GM23248 (cell line): ENCODE results near the gene ZNF219. TPM values are rescaled to one million over a fixed set of nuclear protein-coding genes. Genes with fewer than 3 reads are reported as not detected.

Experiments used
- DNase-seq: peaks from one replicate; pipeline ENCODE4 v3.0.0-alpha.2; 2015
- H2AFZ ChIP-seq: fragments of 200-600 bp; sonication (generic); 2 replicates; pipeline ENCODE4 v1.6.1; 2016; ENCODE audit warnings: antibody characterized with exemption
- H3F3A ChIP-seq: fragments of 200-600 bp; sonication (generic); 2 replicates; pipeline ENCODE4 v1.6.1; 2016; ENCODE audit warnings: mild to moderate bottlenecking, antibody characterized with exemption, mixed run types; ENCODE audit not compliant: insufficient read depth
- H3K27ac ChIP-seq: fragments of 200-600 bp; sonication (generic); 2 replicates; pipeline ENCODE4 v1.5.1; 2016; ENCODE audit warnings: mild to moderate bottlenecking
- H3K27me3 ChIP-seq: fragments of 200-600 bp; sonication (generic); replicated peaks from 2 replicates; pipeline ENCODE4 v1.6.1; 2016; ENCODE audit warnings: mild to moderate bottlenecking; ENCODE audit not compliant: insufficient read depth
- H3K36me3 ChIP-seq: fragments of 200-600 bp; sonication (generic); 2 replicates; pipeline ENCODE4 v1.6.1; 2016; ENCODE audit warnings: low read depth, mild to moderate bottlenecking
- H3K4me1 ChIP-seq: fragments of 200-600 bp; sonication (generic); 2 replicates; pipeline ENCODE4 v1.6.1; 2016; ENCODE audit warnings: mild to moderate bottlenecking; ENCODE audit not compliant: insufficient read depth
- H3K4me2 ChIP-seq: fragments of 200-600 bp; sonication (generic); one replicate; pipeline ENCODE4 v1.6.1; 2016; ENCODE audit warnings: mild to moderate bottlenecking; ENCODE audit not compliant: unreplicated experiment
- H3K4me3 ChIP-seq: fragments of 200-600 bp; sonication (generic); 2 replicates; pipeline ENCODE4 v1.5.1; 2016; ENCODE audit warnings: mild to moderate bottlenecking
- H3K79me2 ChIP-seq: fragments of 200-600 bp; sonication (generic); 2 replicates; pipeline ENCODE4 v1.6.1; 2016; ENCODE audit warnings: mild to moderate bottlenecking; ENCODE audit not compliant: insufficient read depth
- H3K9ac ChIP-seq: fragments of 200-600 bp; sonication (generic); 2 replicates; pipeline ENCODE4 v1.6.1; 2016; ENCODE audit warnings: mild to moderate bottlenecking
- H3K9me2 ChIP-seq: fragments of 200-600 bp; sonication (generic); 2 replicates; pipeline ENCODE4 v1.6.1; 2016; ENCODE audit warnings: mixed run types, mild to moderate bottlenecking, moderate library complexity; ENCODE audit not compliant: insufficient read depth
- H3K9me3 ChIP-seq: fragments of 200-600 bp; sonication (generic); one replicate; pipeline ENCODE4 v1.6.1; 2017; ENCODE audit warnings: low read depth
- H4K20me1 ChIP-seq: fragments of 200-600 bp; sonication (generic); 2 replicates; pipeline ENCODE4 v1.6.0; 2016; ENCODE audit not compliant: insufficient read depth
- EZH2 ChIP-seq: fragments of 200-600 bp; sonication (generic); IDR thresholded peaks from 2 replicates; pipeline ENCODE4 v1.6.1; 2018; ENCODE audit warnings: antibody characterized with exemption, mild to moderate bottlenecking; ENCODE audit not compliant: insufficient read depth, poor library complexity, severe bottlenecking
- EZH2phosphoT487 ChIP-seq: fragments of 200-600 bp; sonication (generic); IDR thresholded peaks from 2 replicates; pipeline ENCODE4 v1.6.1; 2018; ENCODE audit warnings: antibody characterized with exemption, moderate library complexity, mild to moderate bottlenecking, low read depth; ENCODE audit not compliant: insufficient read depth
- WGBS, 2 experiments: methylation state at CpG; one replicate each; pipeline ENCODE4 v1.1.6; 2015 to 2017; ENCODE audit warnings: low lambda C conversion rate in 2 of 2, low coverage in 1 of 2; ENCODE audit errors: missing lambda C conversion rate in 2 of 2; 5-methylcytosine and 5-hydroxymethylcytosine counted together
- in situ Hi-C: fragments of 300-500 bp; cut with MboI; formaldehyde crosslinking; loops from 2 replicates; pipeline ENCODE4 v1.15.0; 2020
- polyA plus RNA-seq: library from polyadenylated mRNA; unstranded; fragments of >200 nt; fragmentation: Nextera tagmentation; extraction: Ambion mirVana; gene quantifications from 2 replicates; pipeline ENCODE4 v1.2.1, GENCODE V29; 2016
- total RNA-seq: library from RNA; depleted of rRNA; stranded (reverse); fragments of >200 nt; shearing (Covaris generic); gene quantifications from 2 replicates; pipeline ENCODE4 v1.2.3, GENCODE V29; 2014

ZNF219 gene
- total and polyA plus RNA-seq, 2 experiments from 2014 or later: 1.6 to 15.9 TPM

DNA sequence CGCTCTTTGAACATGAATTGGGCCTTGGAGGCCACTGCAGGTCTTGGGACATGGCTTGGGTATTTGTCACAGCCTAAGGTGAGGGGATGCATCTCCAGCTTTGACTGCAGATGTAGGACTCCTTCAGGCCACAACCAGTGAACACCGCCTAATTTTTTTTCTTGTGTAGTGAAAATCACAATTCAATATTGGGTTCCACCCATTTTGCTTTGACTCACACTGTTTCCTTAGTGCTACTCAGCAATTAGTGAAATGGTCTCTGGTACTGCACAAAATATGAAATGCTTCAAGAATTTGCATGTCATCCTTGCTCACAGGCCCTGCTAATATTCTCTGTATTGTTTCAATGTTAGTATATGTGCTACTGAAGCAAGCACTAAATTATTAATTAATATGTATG lies 14.9 kb upstream of the ZNF219 start:
- 91 to 94% methylated on average over 2 of the region's 2 CpGs for WGBS, 2 experiments
- in situ Hi-C loops: no loop called here

DNA sequence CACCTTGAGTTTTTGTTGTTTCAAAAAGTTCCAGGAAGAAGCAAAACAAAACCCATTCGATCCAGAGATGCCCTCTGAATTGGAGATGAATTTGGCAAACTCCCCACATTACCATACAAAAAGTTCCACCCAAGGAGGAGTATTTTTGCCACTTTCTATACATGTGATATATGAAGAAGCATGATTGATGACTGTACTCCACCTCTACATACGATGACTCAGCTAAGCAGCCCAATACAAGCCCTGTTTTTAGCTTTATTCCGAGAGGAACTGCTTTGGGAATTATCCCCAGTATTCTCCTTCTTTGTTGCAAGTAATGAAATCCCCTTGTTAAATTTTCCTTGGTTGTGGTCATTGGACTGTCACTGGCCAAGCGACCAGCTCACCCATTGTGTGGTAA lies 13.8 kb upstream of the ZNF219 start:
- DNase-seq: no peak
- WGBS, 2 experiments: 73 to 75% methylated on average over 4 of the region's 4 CpGs
- Histone ChIP-seq H3K4me2 (no peak overlapping the region), H3F3A (0 out of 2 replicates have a peak, but pooled peaks cover 2% of the 10 kb centered on the region), H3K9me3 (no peaks in the 10 kb centered on the region), H3K27me3 (no peaks in the 10 kb centered on the region), H3K9ac (no peak overlapping the region), H3K79me2 (no peaks in the 10 kb centered on the region), H3K27ac (no peak overlapping the region), H3K4me1 (peaks cover 3% of the 10 kb centered on the region), H3K9me2 (no peaks in the 10 kb centered on the region), H3K4me3 (no peak overlapping the region), H4K20me1 (no peaks in the 10 kb centered on the region), H3K36me3 (no peaks in the 10 kb centered on the region), H2AFZ (no peak overlapping the region)
- TF ChIP-seq EZH2 (no peak), EZH2phosphoT487 (no peak)
- in situ Hi-C loops: no loop called here

More for the DNA sequence above, 14.9 kb upstream of the ZNF219 start:
- H3F3A ChIP-seq: no peaks in the 10 kb centered on the region
- H4K20me1 ChIP-seq: no peaks in the 10 kb centered on the region
- TF ChIP-seq EZH2: no peak
- TF ChIP-seq EZH2phosphoT487: no peak
- no peaks in the 10 kb centered on the region for H3K4me1 ChIP-seq
- no peak for DNase-seq
- H3K9ac ChIP-seq: no peak overlapping the region
- H3K9me3 ChIP-seq: no peaks in the 10 kb centered on the region
- no peaks in the 10 kb centered on the region for H3K27me3 ChIP-seq
- no peaks in the 10 kb centered on the region for H3K79me2 ChIP-seq
- H3K36me3 ChIP-seq: no peaks in the 10 kb centered on the region
- no peak overlapping the region for H3K4me3 ChIP-seq
- no peak overlapping the region for H2AFZ ChIP-seq
- H3K27ac ChIP-seq: no peak overlapping the region
- no peaks in the 10 kb centered on the region for H3K9me2 ChIP-seq
- no peak overlapping the region for H3K4me2 ChIP-seq

GRCh38 chr14:21109377-21110138 lies 11.1 kb upstream of the ZNF219 start:
- DNase-seq: no peak
- H3K4me2 ChIP-seq: no peak overlapping the region
- H3K4me3 ChIP-seq: no peak overlapping the region
- no peaks in the 10 kb centered on the region for H3K36me3 ChIP-seq
- H3F3A ChIP-seq: peaks cover 23% of the 10 kb centered on the region
- H3K27ac ChIP-seq: no peak overlapping the region
- no peak overlapping the region for H3K9ac ChIP-seq
- H3K9me3 ChIP-seq: no peaks in the 10 kb centered on the region
- H4K20me1 ChIP-seq: no peaks in the 10 kb centered on the region
- in situ Hi-C loops: no loop called here
- H3K9me2 ChIP-seq: no peaks in the 10 kb centered on the region
- no peak for TF ChIP-seq EZH2
- no peak for TF ChIP-seq EZH2phosphoT487
- 39 to 41% methylated on average over 6 of the region's 6 CpGs for WGBS, 2 experiments
- H3K27me3 ChIP-seq: no peaks in the 10 kb centered on the region
- H3K4me1 ChIP-seq: peaks cover 30% of the 10 kb centered on the region
- H2AFZ ChIP-seq: no peak overlapping the region
- H3K79me2 ChIP-seq: no peaks in the 10 kb centered on the region

DNA sequence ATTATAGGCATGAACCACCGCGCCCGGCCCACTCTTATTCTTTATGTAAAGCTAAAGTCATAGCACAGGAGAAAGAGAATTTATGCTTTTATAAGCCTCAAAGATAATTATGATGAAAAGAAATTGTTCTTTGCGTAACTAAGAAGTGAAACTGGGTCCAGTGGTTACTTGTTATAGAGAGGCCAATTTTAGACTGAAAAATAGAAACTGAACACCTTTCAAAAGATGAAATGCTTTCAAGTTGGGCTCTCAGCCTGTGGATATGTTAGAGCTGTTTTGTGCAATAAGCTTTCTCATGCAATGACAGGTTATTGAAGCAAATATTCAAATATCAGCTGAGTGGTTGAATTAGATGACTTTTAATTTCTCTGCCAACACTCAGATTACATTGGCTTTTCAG lies 10.3 kb upstream of the ZNF219 start:
- Histone ChIP-seq H3K4me1 (peaks cover 30% of the 10 kb centered on the region), H3K36me3 (no peaks in the 10 kb centered on the region), H3K4me2 (no peak overlapping the region), H3K9ac (no peak overlapping the region), H3K9me2 (no peaks in the 10 kb centered on the region), H3K27me3 (no peaks in the 10 kb centered on the region), H4K20me1 (no peaks in the 10 kb centered on the region), H3K27ac (no peak overlapping the region), H3F3A (peaks cover 24% of the 10 kb centered on the region), H3K4me3 (no peak overlapping the region), H3K79me2 (no peaks in the 10 kb centered on the region), H3K9me3 (no peaks in the 10 kb centered on the region), H2AFZ (no peak overlapping the region)
- in situ Hi-C loops: no loop called here
- 91 to 93% methylated on average over 4 of the region's 4 CpGs for WGBS, 2 experiments
- no peak for DNase-seq
- TF ChIP-seq EZH2phosphoT487: no peak
